ENCODE results near the gene ATL3. TPM values are rescaled to one million over a fixed set of nuclear protein-coding genes. Genes with fewer than 3 reads are reported as not detected.
A peak's percentile ranks its signal among the peaks of the same experiment; 100 is the strongest.
"Not testable (repeated sequence)": the region's sequence is repeated elsewhere in the genome, so short reads cannot be mapped to it uniquely, and the experiment has no call there.

The ATL3 gene
- total RNA-seq, 1 donor from 2014 or later, result 78.6 TPM

GRCh38 chr11:63621071-63621470, 50.1 kb downstream of the ATL3 start:
- TF ChIP-seq CTCF (IDR thresholded peaks at IDR 0.05), result no peak
- Histone ChIP-seq H3K4me3 (no peak overlapping the region), H3K27ac (no peak overlapping the region), H3K27me3 (no peaks in the 10 kb centered on the region), H3K9me3 (no peaks in the 10 kb centered on the region), H3K36me3 (no peaks in the 10 kb centered on the region), H3K4me1 (no peaks in the 10 kb centered on the region)
- DNase-seq (no peak), ATAC-seq (peak; percentile 74)
- intact Hi-C loops (cut with DNase I), result no loop called here

- no peak overlapping the region for H3K27ac ChIP-seq
- no peak for TF ChIP-seq CTCF (IDR thresholded peaks at IDR 0.05)
- intact Hi-C loops (cut with DNase I), result no loop called here
- H3K4me3 ChIP-seq, result no peak overlapping the region
- DNase-seq (no peak), ATAC-seq (no peak)
- no peaks in the 10 kb centered on the region for H3K9me3 ChIP-seq
- no peaks in the 10 kb centered on the region for H3K27me3 ChIP-seq
- no peaks in the 10 kb centered on the region for H3K36me3 ChIP-seq
- H3K4me1 ChIP-seq, result no peaks in the 10 kb centered on the region
Observed at GRCh38 chr11:63619967-63620366, 51.2 kb downstream of the ATL3 start.

GRCh38 chr11:63617686-63618085, 53.5 kb downstream of the ATL3 start:
- intact Hi-C loops (cut with DNase I); H3K27ac ChIP-seq; DNase-seq: not testable (repeated sequence)

GRCh38 chr11:63616953-63617352, 54.2 kb downstream of the ATL3 start:
- H3K4me1 ChIP-seq, result peaks cover 13% of the 10 kb centered on the region
- H3K9me3 ChIP-seq, result no peaks in the 10 kb centered on the region
- DNase-seq (no peak), ATAC-seq (no peak)
- intact Hi-C loops (cut with DNase I), result no loop called here
- H3K4me3 ChIP-seq, result no peak overlapping the region
- no peaks in the 10 kb centered on the region for H3K36me3 ChIP-seq
- TF ChIP-seq CTCF (IDR thresholded peaks at IDR 0.05), result no peak
- no peaks in the 10 kb centered on the region for H3K27me3 ChIP-seq
- H3K27ac ChIP-seq, result no peak overlapping the region

More at GRCh38 chr11:63617686-63618085, 53.5 kb downstream of the ATL3 start:
- not testable (repeated sequence) for ATAC-seq, H3K4me1 ChIP-seq, H3K4me3 ChIP-seq, H3K9me3 ChIP-seq, H3K27me3 ChIP-seq, H3K36me3 ChIP-seq

- Histone ChIP-seq H3K27ac (peak within 1 kb of the TSS; percentile 85), H3K27me3 (no peaks in the 10 kb centered on the region), H3K36me3 (no peaks in the 10 kb centered on the region), H3K9me3 (no peaks in the 10 kb centered on the region), H3K4me1 (peaks cover 41% of the 10 kb centered on the region), H3K4me3 (peak within 1 kb of the TSS; percentile 92)
- TF ChIP-seq CTCF (IDR thresholded peaks at IDR 0.05), result no peak
- DNase-seq (peak; percentile 94), ATAC-seq (peak; percentile 96)
- intact Hi-C loops (cut with DNase I), result no loop called here
Observed at GRCh38 chr11:63614136-63614671, 57.0 kb downstream of the ATL3 start, which contains the start of gene PLAAT3. Gene PLAAT3 (minus strand): TSS chr11:63614433. CDS start chr11:63614014, 419 bp downstream.

GRCh38 chr11:63613517-63614135, 57.5 kb downstream of the ATL3 start:
- TF ChIP-seq CTCF (IDR thresholded peaks at IDR 0.05), result no peak
- no peaks in the 10 kb centered on the region for H3K36me3 ChIP-seq
- H3K4me1 ChIP-seq, result peaks cover 46% of the 10 kb centered on the region
- peak overlapping the region; percentile 85 for H3K27ac ChIP-seq
- ATAC-seq, result peak; percentile 64
- H3K27me3 ChIP-seq, result no peaks in the 10 kb centered on the region
- intact Hi-C loops (cut with DNase I), result no loop called here
- H3K4me3 ChIP-seq, result peak overlapping the region; percentile 92
- H3K9me3 ChIP-seq, result no peaks in the 10 kb centered on the region
- peak; percentile 79 for DNase-seq
